Endothelial cell of umbilical vein (primary cell): Measurements from ENCODE around the gene SMAD3. TPM values are rescaled to one million over a fixed set of nuclear protein-coding genes. Genes with fewer than 3 reads are reported as not detected.

Source experiments
- BruUV-seq: library from RNA; stranded (reverse); fragments of 400-500 nt; replicated peaks from 2 replicates; lab custom pipeline; 2021; lab: Mats Ljungman, UMichigan
- CTCF ChIA-PET: fragments of 300-600, 350-600 bp; sonication (Branson Sonifier 250); formaldehyde crosslinking; loops from one replicate; lab custom pipeline; 2021; ENCODE audit warnings: antibody characterized with exemption, inconsistent platforms; lab: Charles Lee
- POLR2A ChIA-PET: fragments of 300-600, 350-600 bp; sonication (Branson Sonifier 250); formaldehyde crosslinking; loops from one replicate; lab custom pipeline; 2021; ENCODE audit warnings: antibody characterized with exemption, inconsistent platforms; lab: Charles Lee
- DNase-seq: peaks from one replicate; pipeline ENCODE4 v3.0.0-alpha.2; 2011; ENCODE audit warnings: low read depth, low spot score
- FAIRE-seq: peaks from 2 replicates; lab custom pipeline; 2011; peaks lifted over from hg19 to GRCh38; lab: Jason Lieb, UNC
- H2AFZ ChIP-seq: 2 replicates; pipeline ENCODE4 v1.6.0; 2012; ENCODE audit warnings: low read depth, low read length, control low read depth, inconsistent platforms
- H3K27ac ChIP-seq: 2 replicates; pipeline ENCODE4 v1.5.1; 2011; ENCODE audit warnings: low read depth, mild to moderate bottlenecking, control low read depth, low read length, moderate library complexity; ENCODE audit not compliant: insufficient read depth
- H3K27me3 ChIP-seq, 2 experiments: 2 replicates each; pipeline versions ENCODE4 v1.6.0 to v1.6.1; 2011; ENCODE audit warnings: low read length in 2 of 2, mixed read lengths in 1 of 2; ENCODE audit not compliant: control insufficient read depth in 2 of 2, insufficient read depth in 2 of 2
- H3K36me3 ChIP-seq, 2 experiments: 2 replicates in 1 of 2; 3 replicates in 1 of 2; pipeline ENCODE4 v1.5.1; 2011; ENCODE audit warnings: low read length in 2 of 2, mild to moderate bottlenecking in 1 of 2, moderate library complexity in 1 of 2; ENCODE audit not compliant: control insufficient read depth in 2 of 2, insufficient read depth in 2 of 2; ENCODE audit errors: extremely low read depth in 1 of 2
- H3K4me1 ChIP-seq: 3 replicates; pipeline ENCODE4 v1.5.1; 2011; ENCODE audit warnings: mild to moderate bottlenecking, low read length; ENCODE audit not compliant: control insufficient read depth, insufficient read depth; ENCODE audit errors: extremely low read depth
- H3K4me2 ChIP-seq: 2 replicates; pipeline ENCODE4 v1.6.1; 2011; ENCODE audit warnings: low read length, control low read depth, mixed read lengths; ENCODE audit not compliant: insufficient read depth
- H3K4me3 ChIP-seq, 3 experiments: fragments of 200-600 bp in 1 of 3; sonication (generic), shearing (Covaris generic) in 1 of 3; replicated peaks in 1 of 3; 2 replicates each; pipeline ENCODE4 v1.5.1; 2011 to 2016; ENCODE audit warnings: control low read depth in 3 of 3, low read length in 3 of 3, mild to moderate bottlenecking in 2 of 3, inconsistent platforms in 1 of 3, low read depth in 1 of 3, moderate library complexity in 1 of 3; ENCODE audit not compliant: insufficient read depth in 1 of 3
- H3K79me2 ChIP-seq: 2 replicates; pipeline ENCODE4 v1.6.0; 2012; ENCODE audit warnings: low read length, inconsistent platforms; ENCODE audit not compliant: control insufficient read depth, insufficient read depth
- H3K9ac ChIP-seq: replicated peaks from 2 replicates; pipeline ENCODE3; 2011; ENCODE audit warnings: low read length, control low read depth; ENCODE audit not compliant: insufficient read depth; ENCODE audit errors: extremely low read depth
- H3K9me1 ChIP-seq: replicated peaks from 3 replicates; pipeline ENCODE4 v1.6.0; 2011; ENCODE audit warnings: mild to moderate bottlenecking, low read length; ENCODE audit not compliant: control insufficient read depth, insufficient read depth; ENCODE audit errors: extremely low read depth
- H3K9me3 ChIP-seq: replicated peaks from 2 replicates; pipeline ENCODE4 v1.5.1; 2012; ENCODE audit warnings: low read length, inconsistent platforms; ENCODE audit not compliant: control insufficient read depth, insufficient read depth
- H4K20me1 ChIP-seq: replicated peaks from 2 replicates; pipeline ENCODE3; 2011; ENCODE audit warnings: mild to moderate bottlenecking, low read length; ENCODE audit not compliant: control insufficient read depth, insufficient read depth; ENCODE audit errors: extremely low read depth
- EZH2 ChIP-seq: IDR thresholded peaks from 2 replicates; pipeline ENCODE4 v1.6.1; 2012; ENCODE audit warnings: borderline replicate concordance, low read depth, mild to moderate bottlenecking, moderate library complexity, low read length, inconsistent platforms; ENCODE audit not compliant: severe bottlenecking
- FOS ChIP-seq: IDR thresholded peaks from 2 replicates; pipeline ENCODE4 v1.6.1; 2011; ENCODE audit warnings: mild to moderate bottlenecking, low read length, moderate library complexity, borderline replicate concordance; ENCODE audit not compliant: insufficient read depth
- GATA2 ChIP-seq: IDR thresholded peaks from 2 replicates; pipeline ENCODE4 v1.7.0; 2011; ENCODE audit warnings: low read depth, mild to moderate bottlenecking, moderate library complexity, mixed read lengths, low read length; ENCODE audit not compliant: insufficient read length, insufficient read depth
- JUN ChIP-seq: IDR thresholded peaks from 2 replicates; pipeline ENCODE4 v1.6.1; 2011; ENCODE audit warnings: borderline replicate concordance, low read depth; ENCODE audit not compliant: insufficient read length, insufficient read depth
- MYC ChIP-seq: IDR thresholded peaks from one replicate; pipeline ENCODE4 v1.6.1; 2011; ENCODE audit warnings: mild to moderate bottlenecking, low read depth, low read length
- POLR2A ChIP-seq: IDR thresholded peaks from 2 replicates; pipeline ENCODE4 v1.6.1; 2012; ENCODE audit warnings: low read depth, mild to moderate bottlenecking, control low read depth, low read length
- POLR2AphosphoS5 ChIP-seq: IDR thresholded peaks from 2 replicates; pipeline ENCODE4 v1.6.1; 2012; ENCODE audit warnings: low read depth, mild to moderate bottlenecking, control low read depth, low read length, moderate library complexity; ENCODE audit not compliant: insufficient read depth
- dilution Hi-C: fragments of 300-500 bp; cut with MboI; formaldehyde crosslinking; loops from one replicate; pipeline ENCODE4 v1.15.0; 2019; ENCODE audit warnings: low sequenced_read_pairs; ENCODE audit not compliant: extremely low pct_ligation_motif_present
- intact Hi-C: fragments of 100-400 bp; cut with micrococcal nuclease; formaldehyde crosslinking; loops from one replicate; pipeline ENCODE4 v1.10.0; 2022
- polyA plus RNA-seq, 4 experiments: library from polyadenylated mRNA; depleted of rRNA in 3 of 4; stranded (reverse) in 3 of 4; unstranded in 1 of 4; fragments of >200 nt; gene quantifications; 2 replicates each; pipeline versions ENCODE4 v1.2.1 to v1.2.3, GENCODE V29; 2011 to 2012; ENCODE audit warnings: missing spikeins in 1 of 4
- total RNA-seq: library from RNA; stranded (reverse); gene quantifications from 2 replicates; pipeline ENCODE4 v1.2.3, GENCODE V29; 2021
- TF ChIP-seq, protein P1 (sequence below): IDR thresholded peaks from 2 replicates; pipeline ENCODE4 v1.6.1; 2011; ENCODE audit not compliant: insufficient read depth, insufficient read length
- TF ChIP-seq, protein P2 (sequence below), 2 donors: IDR thresholded peaks; 1 replicate in 1 of 2; 2 replicates in 1 of 2; pipeline ENCODE4 v1.5.1; 2011; ENCODE audit warnings: low read length in 2 of 2, mild to moderate bottlenecking in 2 of 2, moderate library complexity in 2 of 2, control low read depth in 1 of 2, inconsistent platforms in 1 of 2, low read depth in 1 of 2; ENCODE audit not compliant: insufficient read depth in 1 of 2; ENCODE audit errors: extremely low read depth in 1 of 2

The SMAD3 gene
- total and polyA plus RNA-seq, 2 donors (not counting 3 experiments of a cell fraction or from before 2014, with no cell fraction given) = 56.4 to 88.2 TPM

- H3K9me1 ChIP-seq = no peaks in the 10 kb centered on the region
- no TSS peak for BruUV-seq
- intact Hi-C loops = no loop called here
- dilution Hi-C loops = no loop called here
- FAIRE-seq (no peak), DNase-seq (no peak)
- no peaks in the 10 kb centered on the region for H4K20me1 ChIP-seq
- H3K27ac ChIP-seq = peak overlapping the region; percentile 99
- H3K36me3 ChIP-seq = peaks cover 0 to 13% of the 10 kb centered on the region in 2 experiments
- no peak overlapping the region for H3K4me3 ChIP-seq
- H3K9me3 ChIP-seq = no peaks in the 10 kb centered on the region
- no peaks in the 10 kb centered on the region for H3K27me3 ChIP-seq
- ChIA-PET CTCF (no interaction called here), POLR2A (interaction anchor here (1.1 kb wide), 1 partner anchor 27 kb away, joined by 3 read pairs; the partner anchor contains the start of gene SMAD3)
- H3K9ac ChIP-seq = no peak overlapping the region
- H2AFZ ChIP-seq = no peak overlapping the region
- peaks cover 95% of the 10 kb centered on the region for H3K79me2 ChIP-seq
- peaks cover 55% of the 10 kb centered on the region for H3K4me1 ChIP-seq
- TF ChIP-seq EZH2 (no peak), FOS (no peak), MYC (no peak), POLR2A (no peak), GATA2 (no peak), JUN (no peak), POLR2AphosphoS5 (no peak)
- TF ChIP-seq, protein P1, sequence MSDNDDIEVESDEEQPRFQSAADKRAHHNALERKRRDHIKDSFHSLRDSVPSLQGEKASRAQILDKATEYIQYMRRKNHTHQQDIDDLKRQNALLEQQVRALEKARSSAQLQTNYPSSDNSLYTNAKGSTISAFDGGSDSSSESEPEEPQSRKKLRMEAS = no peak
- TF ChIP-seq, protein P2, sequence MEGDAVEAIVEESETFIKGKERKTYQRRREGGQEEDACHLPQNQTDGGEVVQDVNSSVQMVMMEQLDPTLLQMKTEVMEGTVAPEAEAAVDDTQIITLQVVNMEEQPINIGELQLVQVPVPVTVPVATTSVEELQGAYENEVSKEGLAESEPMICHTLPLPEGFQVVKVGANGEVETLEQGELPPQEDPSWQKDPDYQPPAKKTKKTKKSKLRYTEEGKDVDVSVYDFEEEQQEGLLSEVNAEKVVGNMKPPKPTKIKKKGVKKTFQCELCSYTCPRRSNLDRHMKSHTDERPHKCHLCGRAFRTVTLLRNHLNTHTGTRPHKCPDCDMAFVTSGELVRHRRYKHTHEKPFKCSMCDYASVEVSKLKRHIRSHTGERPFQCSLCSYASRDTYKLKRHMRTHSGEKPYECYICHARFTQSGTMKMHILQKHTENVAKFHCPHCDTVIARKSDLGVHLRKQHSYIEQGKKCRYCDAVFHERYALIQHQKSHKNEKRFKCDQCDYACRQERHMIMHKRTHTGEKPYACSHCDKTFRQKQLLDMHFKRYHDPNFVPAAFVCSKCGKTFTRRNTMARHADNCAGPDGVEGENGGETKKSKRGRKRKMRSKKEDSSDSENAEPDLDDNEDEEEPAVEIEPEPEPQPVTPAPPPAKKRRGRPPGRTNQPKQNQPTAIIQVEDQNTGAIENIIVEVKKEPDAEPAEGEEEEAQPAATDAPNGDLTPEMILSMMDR (IDR thresholded peaks at IDR 0.05; ENCODE audit: extremely low read depth in 1 of 2, insufficient read depth in 1 of 2, low read depth in 1 of 2, low read length in 2 of 2) = no peak
- H3K4me2 ChIP-seq = no peak overlapping the region
These were observed 27.5 kb downstream of the SMAD3 start for GRCh38 chr15:67092752-67093503.
